GM12874 (cell line): ENCODE data around the gene PACSIN1.

Experiments
- TF ChIP-seq, protein P1 (sequence below): IDR thresholded peaks from 2 replicates; pipeline ENCODE4 v1.5.1; 2011; ENCODE audit warnings: low read depth, mild to moderate bottlenecking, control low read depth, low read length, moderate library complexity; ENCODE audit not compliant: insufficient read depth

PACSIN1 gene

DNA sequence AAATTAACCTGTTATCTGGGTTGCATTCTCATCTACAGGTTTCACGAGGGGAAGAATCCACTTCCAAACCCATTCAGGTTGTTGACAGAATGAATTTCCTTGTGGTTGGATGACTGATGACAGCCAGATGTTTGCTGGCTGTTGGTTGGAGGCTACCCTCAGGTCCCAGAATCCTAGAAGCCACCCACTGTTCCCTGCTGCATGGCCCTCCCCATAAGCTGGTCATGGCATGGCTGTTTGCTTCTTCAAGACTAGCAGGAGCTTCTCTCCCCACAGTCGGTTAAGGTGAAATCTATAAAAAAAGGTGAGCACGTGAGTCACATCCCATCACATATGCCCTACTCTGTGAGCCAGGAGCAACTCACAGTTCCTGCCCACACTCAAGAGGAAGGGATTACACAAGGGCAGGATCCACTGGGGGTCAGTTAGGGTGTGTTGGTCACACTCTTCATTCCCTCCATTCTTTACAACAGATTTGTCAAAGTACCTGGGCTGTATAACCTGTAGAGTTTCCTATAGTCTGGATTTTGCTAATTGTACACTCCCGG lies 20.5 kb upstream of the PACSIN1 start:
- TF ChIP-seq, protein P1, sequence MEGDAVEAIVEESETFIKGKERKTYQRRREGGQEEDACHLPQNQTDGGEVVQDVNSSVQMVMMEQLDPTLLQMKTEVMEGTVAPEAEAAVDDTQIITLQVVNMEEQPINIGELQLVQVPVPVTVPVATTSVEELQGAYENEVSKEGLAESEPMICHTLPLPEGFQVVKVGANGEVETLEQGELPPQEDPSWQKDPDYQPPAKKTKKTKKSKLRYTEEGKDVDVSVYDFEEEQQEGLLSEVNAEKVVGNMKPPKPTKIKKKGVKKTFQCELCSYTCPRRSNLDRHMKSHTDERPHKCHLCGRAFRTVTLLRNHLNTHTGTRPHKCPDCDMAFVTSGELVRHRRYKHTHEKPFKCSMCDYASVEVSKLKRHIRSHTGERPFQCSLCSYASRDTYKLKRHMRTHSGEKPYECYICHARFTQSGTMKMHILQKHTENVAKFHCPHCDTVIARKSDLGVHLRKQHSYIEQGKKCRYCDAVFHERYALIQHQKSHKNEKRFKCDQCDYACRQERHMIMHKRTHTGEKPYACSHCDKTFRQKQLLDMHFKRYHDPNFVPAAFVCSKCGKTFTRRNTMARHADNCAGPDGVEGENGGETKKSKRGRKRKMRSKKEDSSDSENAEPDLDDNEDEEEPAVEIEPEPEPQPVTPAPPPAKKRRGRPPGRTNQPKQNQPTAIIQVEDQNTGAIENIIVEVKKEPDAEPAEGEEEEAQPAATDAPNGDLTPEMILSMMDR = no peak

DNA sequence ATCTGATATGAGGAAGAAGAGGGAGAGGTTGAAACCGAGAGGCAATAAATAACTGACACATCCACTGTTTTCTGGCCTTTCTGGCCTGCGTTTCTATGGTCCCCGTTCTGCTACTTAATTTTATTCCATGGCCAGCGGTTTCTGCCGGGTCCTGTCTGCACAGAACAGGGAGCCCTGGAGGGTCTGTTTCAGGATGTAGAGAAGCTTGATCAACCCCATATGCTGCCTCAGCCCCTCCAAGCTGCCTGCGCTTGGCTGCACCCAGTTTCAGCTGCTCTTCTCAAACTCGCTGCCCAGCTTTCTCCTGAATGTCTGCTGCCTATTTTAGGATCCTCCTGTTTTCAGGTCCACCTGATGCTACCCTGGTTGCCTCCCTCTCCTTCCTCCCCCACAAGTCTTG lies 18.5 kb upstream of the PACSIN1 start:
- TF ChIP-seq, protein P1 = no peak

DNA sequence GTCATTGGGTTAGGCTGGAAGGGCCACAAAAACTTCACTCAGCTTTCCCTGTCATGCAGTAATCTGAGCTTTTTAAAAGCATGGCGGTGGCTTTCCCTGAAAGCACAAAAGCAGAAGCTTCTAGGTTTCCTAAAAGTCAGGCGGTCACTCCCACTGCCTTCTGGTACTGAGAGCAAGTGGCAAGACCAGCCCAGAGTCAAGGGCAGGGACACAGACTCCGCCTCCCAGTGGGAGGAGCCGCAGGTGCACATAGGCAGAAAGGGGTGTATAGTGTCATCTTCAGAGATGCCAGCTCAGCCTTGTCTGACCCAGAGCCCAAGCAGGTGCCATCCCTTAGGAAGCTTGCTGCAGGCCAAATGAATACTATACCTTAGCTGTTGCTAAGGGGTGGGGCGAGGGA lies 18.0 kb upstream of the PACSIN1 start:
- TF ChIP-seq, protein P1 = no peak

DNA sequence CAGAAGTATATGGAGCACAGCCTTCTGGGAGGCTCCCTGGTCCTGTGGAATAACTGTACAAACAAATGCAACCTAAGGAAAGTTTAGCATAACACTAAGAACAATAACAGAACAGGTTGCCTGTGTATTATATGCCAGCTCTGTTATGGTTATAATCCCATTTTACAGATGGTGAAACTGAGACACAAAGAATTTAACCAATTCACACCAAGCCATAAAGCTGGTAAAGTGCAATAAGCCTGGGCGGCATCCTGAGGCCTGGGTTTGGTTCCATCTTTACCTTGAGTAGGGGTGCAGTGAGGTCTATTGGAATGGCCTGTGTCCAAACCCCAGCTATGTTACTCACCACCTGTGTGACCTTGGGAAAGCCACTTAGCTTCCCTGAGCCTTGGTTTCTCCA lies 14.7 kb upstream of the PACSIN1 start:
- TF ChIP-seq, protein P1 = no peak

DNA sequence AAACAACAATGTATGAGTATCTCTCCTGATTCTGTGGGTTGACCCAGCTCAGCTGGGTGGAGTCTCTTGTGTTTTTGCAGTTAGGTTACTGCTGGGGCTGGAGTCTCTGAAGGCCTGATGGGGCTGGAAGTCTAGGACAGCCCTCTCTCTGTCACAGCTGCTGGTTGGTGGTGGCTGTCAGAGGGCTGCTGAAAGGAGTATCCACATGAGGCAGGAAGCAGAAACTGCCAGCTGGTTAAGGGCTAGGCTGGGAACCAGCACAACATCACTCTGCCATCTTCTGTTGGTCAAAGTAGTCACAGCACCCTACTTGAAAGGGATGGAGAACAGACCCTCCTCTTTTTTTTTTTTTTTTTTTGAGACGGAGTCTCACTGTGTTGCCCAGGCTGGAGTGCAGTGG lies 10.0 kb upstream of the PACSIN1 start:
- TF ChIP-seq, protein P1 = no peak

DNA sequence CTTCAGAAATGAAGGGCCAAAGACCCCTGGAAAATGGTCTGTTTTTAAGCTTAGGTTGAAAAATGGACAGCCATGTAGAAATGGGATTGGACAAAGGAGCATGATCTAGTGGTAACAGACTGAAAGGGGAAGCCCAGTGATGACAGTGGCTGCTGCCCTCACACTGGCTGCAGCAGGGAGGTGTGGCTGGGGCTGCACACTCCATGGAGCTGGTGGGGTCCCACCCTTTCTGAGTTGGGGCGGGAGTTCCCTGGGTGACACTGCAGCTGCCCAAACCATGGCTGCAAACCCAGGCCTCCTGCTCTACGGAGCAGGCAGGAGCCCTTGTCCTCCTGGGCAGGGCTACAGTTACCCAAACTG lies 8.5 kb upstream of the PACSIN1 start:
- TF ChIP-seq, protein P1 = no peak

DNA sequence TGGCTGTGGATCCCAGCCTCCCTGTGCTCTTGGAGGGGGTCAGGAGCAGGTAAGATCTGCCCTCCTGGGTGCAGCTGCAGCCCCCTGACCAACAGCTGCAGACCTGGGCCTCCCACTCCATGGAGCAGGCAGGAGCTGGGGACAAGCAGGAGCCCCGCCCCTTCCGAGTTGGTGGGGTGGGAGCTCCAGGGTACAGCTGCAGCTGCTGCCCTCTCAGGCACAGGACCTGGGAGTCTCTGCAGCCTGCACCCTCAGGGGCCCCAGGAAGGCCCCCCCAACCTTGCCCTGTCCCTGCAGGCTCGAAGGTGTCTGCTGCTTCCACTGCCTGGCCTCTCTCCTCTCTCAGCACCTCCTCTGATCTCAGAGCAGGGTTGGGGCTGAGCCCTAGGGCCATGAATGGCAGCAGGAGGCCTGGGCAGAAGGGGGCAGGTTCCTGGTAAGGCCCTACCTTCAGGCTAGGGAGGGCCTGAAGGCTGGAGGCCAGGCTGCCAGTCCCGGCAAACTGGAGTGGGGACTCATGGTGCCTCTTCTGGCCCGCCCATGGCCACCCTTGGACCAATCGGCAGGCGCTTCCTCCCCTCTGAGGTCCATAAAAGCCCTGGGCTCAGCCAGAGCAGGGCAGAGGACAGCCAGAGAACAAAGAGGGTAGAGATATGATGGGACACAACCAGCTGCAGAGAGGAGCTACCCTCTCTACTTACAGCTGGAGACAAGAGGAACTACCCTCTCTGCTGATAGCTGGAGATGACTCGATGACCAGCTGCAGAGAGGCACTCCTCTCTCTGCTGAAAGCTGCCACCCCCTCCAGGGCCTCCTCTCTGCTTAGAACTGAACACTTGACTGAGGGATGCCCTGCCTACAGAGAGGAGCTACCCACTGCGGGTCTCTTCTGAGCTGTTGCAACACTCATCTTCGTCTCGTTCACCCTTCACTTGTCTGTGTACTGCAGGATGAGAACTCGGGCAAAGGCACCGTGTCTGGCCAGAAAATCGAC lies 7.8 kb upstream of the PACSIN1 start:
- TF ChIP-seq, protein P1 = no peak
